ENCODE results near the gene MBD3L2.
"Not testable (repeated sequence)": the region's sequence is repeated elsewhere in the genome, so short reads cannot be mapped to it uniquely, and the experiment has no call there.

The MBD3L2 gene

DNA sequence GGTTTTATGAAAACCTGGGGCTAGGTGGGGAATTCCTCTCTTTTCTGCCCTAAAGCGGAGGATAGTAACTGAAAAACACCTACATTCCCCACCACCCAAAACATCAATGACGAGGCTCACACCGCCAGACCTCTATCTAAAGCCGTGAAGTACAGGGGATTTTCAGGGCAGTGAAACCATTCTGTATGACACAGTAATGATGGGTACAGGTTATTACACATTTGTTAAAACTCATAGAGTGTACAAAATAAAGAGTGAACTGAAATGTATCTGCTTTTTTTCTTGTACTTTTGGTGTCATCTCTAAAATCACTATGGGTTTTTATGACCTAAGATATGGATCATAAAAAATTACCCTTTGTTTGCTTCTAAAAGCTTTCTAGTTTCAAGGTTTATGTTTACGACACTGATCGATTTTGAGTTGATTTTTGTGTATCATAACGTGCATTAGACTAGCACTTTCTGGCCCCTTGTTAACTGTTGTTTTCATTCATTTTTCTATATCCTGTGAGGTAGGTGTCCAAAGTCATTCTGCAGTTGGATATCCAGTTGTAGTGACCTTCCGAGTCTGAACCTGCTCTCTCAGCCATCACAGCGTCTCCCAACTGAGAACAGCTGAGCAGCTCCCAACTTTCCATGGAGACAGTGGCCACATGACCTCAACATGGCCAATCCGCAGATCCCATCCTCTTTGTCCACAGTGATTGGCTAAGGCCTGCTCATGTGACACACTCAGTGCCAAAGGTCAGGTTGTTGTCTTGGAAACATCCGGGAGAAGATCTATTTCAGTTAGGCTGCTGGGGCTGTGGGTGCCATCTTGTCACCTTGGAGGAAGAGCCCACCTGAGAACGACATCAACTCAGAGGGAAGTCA lies 38.2 kb upstream of the MBD3L2 start:
- no peak overlapping the region for H3K27ac ChIP-seq
- TF ChIP-seq ZFX (IDR thresholded peaks at IDR 0.05), result no peak
- TF ChIP-seq, protein P1, sequence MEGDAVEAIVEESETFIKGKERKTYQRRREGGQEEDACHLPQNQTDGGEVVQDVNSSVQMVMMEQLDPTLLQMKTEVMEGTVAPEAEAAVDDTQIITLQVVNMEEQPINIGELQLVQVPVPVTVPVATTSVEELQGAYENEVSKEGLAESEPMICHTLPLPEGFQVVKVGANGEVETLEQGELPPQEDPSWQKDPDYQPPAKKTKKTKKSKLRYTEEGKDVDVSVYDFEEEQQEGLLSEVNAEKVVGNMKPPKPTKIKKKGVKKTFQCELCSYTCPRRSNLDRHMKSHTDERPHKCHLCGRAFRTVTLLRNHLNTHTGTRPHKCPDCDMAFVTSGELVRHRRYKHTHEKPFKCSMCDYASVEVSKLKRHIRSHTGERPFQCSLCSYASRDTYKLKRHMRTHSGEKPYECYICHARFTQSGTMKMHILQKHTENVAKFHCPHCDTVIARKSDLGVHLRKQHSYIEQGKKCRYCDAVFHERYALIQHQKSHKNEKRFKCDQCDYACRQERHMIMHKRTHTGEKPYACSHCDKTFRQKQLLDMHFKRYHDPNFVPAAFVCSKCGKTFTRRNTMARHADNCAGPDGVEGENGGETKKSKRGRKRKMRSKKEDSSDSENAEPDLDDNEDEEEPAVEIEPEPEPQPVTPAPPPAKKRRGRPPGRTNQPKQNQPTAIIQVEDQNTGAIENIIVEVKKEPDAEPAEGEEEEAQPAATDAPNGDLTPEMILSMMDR (conservative IDR thresholded peaks at IDR 0.05), result no peak

DNA sequence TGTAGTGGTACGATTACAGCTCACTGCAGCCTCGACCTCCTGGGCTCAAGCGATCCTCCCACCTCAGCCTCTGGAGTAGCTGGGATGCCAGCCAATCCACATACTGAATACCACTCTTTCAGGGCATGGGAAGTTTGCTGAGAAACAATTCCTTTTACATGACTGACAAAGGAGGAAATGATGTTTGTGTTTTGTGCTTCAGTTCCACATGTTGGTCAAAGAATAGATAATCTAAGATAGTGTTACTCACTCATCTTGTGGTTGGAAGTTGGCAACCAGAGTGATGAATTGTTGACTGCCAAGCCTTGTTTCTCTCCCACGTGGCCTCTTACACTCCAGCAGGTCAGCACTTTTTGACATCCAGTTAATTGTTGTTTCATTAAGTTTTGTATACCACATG lies 35.4 kb upstream of the MBD3L2 start:
- no peak for TF ChIP-seq ZFX (IDR thresholded peaks at IDR 0.05)
- TF ChIP-seq, protein P1 (conservative IDR thresholded peaks at IDR 0.05), result no peak
- no peak overlapping the region for H3K27ac ChIP-seq

DNA sequence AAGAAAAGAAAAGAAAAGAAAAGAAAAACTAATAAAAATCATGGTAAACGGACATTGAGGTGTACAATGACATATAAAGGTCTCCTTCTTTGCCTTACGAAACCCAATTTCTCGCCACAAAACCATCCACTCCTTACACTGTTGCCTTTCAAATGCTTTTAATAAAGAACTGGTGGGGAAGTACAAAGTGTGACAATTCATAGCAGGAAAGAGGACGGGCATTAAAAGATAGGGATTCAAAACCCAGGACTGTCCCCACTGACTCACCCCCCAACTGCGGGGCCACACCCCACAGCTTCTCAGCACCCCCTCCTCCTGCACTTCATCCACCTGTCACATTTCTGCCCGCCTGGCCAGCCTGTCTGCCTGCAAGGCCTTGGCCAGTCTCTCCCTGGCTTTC lies 30.3 kb upstream of the MBD3L2 start:
- no peak for TF ChIP-seq ZFX (IDR thresholded peaks at IDR 0.05)
- TF ChIP-seq, protein P1 (conservative IDR thresholded peaks at IDR 0.05), result no peak
- H3K27ac ChIP-seq, result no peak overlapping the region

DNA sequence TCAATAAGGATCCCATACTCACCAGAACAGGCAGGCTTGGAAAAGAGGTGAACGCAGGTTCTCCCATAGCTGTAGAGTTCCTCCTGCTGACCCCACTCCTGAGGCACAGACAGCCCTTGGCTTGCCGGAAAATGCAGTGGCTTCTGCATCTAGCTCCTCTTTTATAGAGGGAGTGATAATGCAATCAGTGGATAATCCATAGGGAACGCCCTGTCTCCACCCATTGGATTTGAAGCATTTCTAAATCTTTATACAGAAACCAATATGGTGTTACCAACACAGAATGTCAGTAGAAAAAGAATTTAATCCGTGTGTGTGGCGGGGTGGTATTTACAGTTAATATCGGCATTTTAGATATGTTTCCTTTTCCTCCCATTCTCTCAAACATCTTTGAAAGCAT lies 27.8 kb upstream of the MBD3L2 start, which contains the start of gene MBD3L2B:
Gene MBD3L2B (minus strand): TSS at position 101 of the 400 bp plus-strand sequence. CDS start 34 bp downstream, at position 67.
- H3K27ac ChIP-seq, result not testable (repeated sequence)

DNA sequence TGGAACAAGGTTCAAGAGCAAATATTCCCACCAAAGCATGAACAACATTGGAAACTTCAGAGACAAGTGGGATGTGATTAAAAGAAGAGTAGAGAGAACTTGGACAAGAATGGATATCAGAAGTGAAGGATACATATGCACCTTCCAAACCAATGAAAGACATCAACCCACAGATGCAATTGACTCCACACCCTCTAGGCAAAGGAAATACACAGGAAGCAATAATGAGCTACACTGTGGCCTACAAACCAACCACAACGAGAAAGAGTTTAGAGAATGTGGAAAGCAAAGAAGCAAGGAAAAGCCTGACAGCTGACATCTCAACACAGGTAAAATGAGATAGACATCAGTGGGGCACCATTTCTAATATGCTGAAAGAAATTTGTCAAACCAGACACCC lies 20.3 kb upstream of the MBD3L2 start:
- not testable (repeated sequence) for H3K27ac ChIP-seq

DNA sequence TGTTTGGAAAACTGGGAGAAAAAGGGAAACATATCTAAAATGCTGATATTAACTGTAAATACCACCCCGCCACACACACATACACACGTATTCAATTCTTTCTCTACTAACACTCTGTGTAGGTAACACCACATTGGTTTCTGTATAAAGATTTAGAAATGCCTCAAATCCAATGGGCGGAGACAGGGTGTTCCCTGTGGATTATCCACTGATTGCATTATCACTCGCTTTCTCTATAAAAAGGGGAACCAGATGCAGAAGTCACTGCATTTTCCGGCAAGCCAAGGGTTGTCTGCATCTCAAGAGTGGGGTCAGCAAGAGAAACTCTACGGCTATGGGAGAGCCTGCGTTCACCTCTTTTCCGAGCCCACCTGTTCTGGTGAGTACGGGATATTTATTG lies 18.8 kb upstream of the MBD3L2 start, which contains the start of gene MBD3L5:
Gene MBD3L5 (plus strand): TSS at position 301 of the 400 bp plus-strand sequence. CDS start 34 bp downstream, at position 335.
- H3K27ac ChIP-seq, result not testable (repeated sequence)

DNA sequence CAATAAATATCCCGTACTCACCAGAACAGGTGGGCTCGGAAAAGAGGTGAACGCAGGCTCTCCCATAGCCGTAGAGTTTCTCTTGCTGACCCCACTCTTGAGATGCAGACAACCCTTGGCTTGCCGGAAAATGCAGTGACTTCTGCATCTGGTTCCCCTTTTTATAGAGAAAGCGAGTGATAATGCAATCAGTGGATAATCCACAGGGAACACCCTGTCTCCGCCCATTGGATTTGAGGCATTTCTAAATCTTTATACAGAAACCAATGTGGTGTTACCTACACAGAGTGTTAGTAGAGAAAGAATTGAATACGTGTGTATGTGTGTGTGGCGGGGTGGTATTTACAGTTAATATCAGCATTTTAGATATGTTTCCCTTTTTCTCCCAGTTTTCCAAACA lies 9.0 kb upstream of the MBD3L2 start, which contains the start of gene MBD3L4:
Gene MBD3L4 (minus strand): TSS at position 101 of the 400 bp plus-strand sequence. CDS start 35 bp downstream, at position 66.
- H3K27ac ChIP-seq, result not testable (repeated sequence)

DNA sequence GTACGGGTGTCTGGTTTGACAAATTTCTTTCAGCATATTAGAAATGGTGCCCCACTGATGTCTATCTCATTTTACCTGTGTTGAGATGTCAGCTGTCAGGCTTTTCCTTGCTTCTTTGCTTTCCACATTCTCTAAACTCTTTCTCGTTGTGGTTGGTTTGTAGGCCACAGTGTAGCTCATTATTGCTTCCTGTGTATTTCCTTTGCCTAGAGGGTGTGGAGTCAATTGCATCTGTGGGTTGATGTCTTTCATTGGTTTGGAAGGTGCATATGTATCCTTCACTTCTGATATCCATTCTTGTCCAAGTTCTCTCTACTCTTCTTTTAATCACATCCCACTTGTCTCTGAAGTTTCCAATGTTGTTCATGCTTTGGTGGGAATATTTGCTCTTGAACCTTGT lies 7.6 kb upstream of the MBD3L2 start:
- not testable (repeated sequence) for H3K27ac ChIP-seq

DNA sequence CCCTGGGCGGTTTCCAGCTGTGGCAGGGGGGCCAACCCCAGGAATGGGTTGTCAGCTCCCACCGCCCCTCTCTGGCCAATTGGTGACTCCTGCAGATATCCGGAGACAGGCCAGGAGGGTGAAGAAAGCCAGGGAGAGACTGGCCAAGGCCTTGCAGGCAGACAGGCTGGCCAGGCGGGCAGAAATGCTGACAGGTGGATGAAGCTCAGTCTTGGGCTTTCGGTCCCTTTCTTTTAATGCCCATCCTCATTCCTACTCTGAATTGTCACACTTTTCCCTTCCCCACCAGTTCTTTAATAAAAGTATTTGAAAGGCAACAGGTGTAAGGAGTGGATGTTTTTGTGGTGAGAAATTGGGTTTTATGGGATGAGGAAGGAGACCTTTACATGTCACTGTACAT lies 2.3 kb downstream of the MBD3L2 start:
- not testable (repeated sequence) for H3K27ac ChIP-seq

DNA sequence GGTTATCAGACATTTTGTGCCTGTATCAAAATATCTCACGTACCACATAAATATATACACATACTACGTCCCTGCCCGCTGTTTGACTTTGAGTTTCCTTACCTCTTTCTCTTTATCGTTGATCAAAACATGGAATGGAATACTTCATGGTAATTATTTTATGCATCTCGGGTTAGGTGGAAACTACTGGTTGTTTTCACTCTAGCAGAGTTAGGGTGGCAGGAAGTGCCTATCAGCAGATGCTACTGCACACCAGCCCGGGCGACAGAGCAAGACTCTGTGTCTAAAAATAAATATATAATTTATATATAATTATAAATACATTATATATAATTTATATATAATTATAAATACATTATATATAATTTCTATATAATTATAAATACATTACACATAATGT lies 3.8 kb downstream of the MBD3L2 start:
- H3K27ac ChIP-seq, result not testable (repeated sequence)

DNA sequence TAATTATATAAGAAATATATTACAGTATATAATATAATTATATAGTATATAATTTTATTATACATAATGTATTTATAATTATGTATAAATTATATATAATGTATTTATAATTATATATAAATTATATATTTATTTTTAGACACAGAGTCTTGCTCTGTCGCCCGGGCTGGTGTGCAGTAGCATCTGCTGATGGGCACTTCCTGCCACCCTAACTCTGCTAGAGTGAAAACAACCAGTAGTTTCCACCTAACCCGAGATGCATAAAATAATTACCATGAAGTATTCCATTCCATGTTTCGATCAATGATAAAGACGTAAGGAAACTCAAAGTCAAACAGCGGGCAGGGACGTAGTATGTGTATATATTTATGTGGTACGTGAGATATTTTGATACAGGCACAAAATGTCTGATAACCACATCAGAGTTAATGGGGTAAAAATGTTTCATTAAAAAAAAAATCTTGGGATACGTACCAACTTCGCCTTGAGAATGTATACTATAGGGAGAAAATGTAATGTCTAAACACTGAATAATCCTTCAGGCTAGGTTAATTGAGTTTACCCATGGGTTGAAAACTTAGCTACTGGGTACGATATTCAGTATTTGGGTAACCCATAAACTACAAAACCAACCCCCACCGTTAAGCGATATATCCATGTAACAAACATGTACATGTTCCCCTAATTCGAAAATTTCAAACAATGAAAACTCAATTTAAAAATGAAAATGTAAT lies 5.7 kb downstream of the MBD3L2 start:
- not testable (repeated sequence) for H3K27ac ChIP-seq

DNA sequence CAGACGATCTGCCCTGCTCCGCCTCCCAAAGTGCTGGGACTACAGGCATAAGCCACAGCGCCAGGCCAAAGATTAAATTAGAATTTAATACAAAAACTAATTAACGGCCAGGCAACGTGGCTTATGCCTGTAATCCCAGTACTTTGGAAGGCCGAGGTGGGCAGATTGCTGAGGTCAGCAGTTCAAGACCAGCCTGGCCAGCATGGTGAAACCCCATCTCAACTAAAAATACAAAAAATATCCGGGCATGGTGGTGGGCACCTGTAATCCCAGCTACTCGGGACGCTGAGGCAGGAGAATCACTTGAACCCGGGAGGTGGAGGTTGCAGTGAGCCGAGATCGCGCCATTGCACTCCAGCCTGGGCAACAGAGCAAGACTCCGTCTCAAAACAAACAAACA lies 6.6 kb downstream of the MBD3L2 start:
- H3K27ac ChIP-seq, result not testable (repeated sequence)

DNA sequence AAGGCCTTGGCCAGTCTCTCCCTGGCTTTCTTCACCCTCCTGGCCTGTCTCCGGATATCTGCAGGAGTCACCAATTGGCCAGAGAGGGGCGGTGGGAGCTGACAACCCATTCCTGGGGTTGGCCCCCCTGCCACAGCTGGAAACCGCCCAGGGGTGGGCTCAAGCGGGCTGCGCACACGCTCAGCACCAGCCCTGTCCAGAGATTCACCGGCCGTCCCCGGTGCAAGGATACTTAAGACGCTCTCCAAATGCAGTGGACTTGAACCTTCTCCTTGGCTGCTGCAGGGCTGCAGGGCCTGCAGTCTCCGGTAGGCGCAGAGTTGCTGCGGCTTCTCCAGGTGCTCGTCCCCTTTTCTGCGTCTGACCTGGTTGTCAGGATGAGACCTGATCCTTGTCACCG lies 7.2 kb downstream of the MBD3L2 start:
- H3K27ac ChIP-seq, result not testable (repeated sequence)

DNA sequence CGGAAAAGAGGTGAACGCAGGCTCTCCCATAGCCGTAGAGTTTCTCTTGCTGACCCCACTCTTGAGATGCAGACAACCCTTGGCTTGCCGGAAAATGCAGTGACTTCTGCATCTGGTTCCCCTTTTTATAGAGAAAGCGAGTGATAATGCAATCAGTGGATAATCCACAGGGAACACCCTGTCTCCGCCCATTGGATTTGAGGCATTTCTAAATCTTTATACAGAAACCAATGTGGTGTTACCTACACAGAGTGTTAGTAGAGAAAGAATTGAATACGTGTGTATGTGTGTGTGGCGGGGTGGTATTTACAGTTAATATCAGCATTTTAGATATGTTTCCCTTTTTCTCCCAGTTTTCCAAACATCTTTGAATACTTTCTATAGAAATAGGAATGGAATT lies 9.5 kb downstream of the MBD3L2 start, which contains the start of gene MBD3L3:
Gene MBD3L3 (minus strand): TSS at position 101 of the 400 bp plus-strand sequence. CDS start 71 bp downstream, at position 30.
- H3K27ac ChIP-seq, result not testable (repeated sequence)

DNA sequence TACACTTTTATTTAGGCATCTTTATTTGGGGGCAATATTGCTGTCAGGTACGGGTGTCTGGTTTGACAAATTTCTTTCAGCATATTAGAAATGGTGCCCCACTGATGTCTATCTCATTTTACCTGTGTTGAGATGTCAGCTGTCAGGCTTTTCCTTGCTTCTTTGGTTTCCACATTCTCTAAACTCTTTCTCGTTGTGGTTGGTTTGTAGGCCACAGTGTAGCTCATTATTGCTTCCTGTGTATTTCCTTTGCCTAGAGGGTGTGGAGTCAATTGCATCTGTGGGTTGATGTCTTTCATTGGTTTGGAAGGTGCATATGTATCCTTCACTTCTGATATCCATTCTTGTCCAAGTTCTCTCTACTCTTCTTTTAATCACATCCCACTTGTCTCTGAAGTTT lies 10.9 kb downstream of the MBD3L2 start:
- H3K27ac ChIP-seq, result not testable (repeated sequence)
